PC-9 (cell line): ENCODE measurements around the gene ATF6. TPM values are rescaled to one million over a fixed set of nuclear protein-coding genes. Genes with fewer than 3 reads are reported as not detected.

ENCODE experiments used
- BruUV-seq: library from RNA; stranded (reverse); fragments of 400-500 nt; replicated peaks from 2 replicates; lab custom pipeline; 2021; lab: Mats Ljungman, UMichigan
- CTCF ChIA-PET: fragments of 300-600 bp; sonication (Branson Sonifier 250); formaldehyde crosslinking; loops from one replicate; lab custom pipeline; 2022; ENCODE audit warnings: antibody characterized with exemption; lab: Charles Lee
- POLR2A ChIA-PET: fragments of 300-600 bp; sonication (Branson Sonifier 250); formaldehyde crosslinking; loops from one replicate; lab custom pipeline; 2022; ENCODE audit warnings: antibody characterized with exemption; ENCODE audit not compliant: unreplicated experiment; lab: Charles Lee
- DNase-seq, 2 experiments: peaks; one replicate each; pipeline versions ENCODE4 v3.0.0 to v3.0.0-alpha.2; 2015 to 2022; ENCODE audit warnings: mixed read lengths in 1 of 2
- H2AFZ ChIP-seq: fragments of 200-600 bp; sonication (generic); 2 replicates; pipeline ENCODE4 v1.8.1; 2017; ENCODE audit warnings: antibody characterized with exemption
- H3F3A ChIP-seq: fragments of 200-600 bp; sonication (generic); 2 replicates; pipeline ENCODE4 v1.8.1; 2017; ENCODE audit warnings: antibody characterized with exemption, mild to moderate bottlenecking, low read depth; ENCODE audit not compliant: insufficient read depth
- H3K27ac ChIP-seq: fragments of 200-600 bp; sonication (generic); 2 replicates; pipeline ENCODE4 v1.6.1; 2016; ENCODE audit warnings: mixed run types
- H3K27me3 ChIP-seq: fragments of 200-600 bp; sonication (generic); 2 replicates; pipeline ENCODE4 v1.6.1; 2016; ENCODE audit warnings: low read depth, mixed run types; ENCODE audit not compliant: insufficient read depth
- H3K36me3 ChIP-seq: fragments of 200-600 bp; sonication (generic); 2 replicates; pipeline ENCODE4 v1.6.1; 2016; ENCODE audit warnings: low read depth, mixed run types
- H3K4me1 ChIP-seq: fragments of 200-600 bp; sonication (generic); replicated peaks from 2 replicates; pipeline ENCODE4 v1.6.1; 2016; ENCODE audit warnings: mixed run types; ENCODE audit not compliant: insufficient read depth
- H3K4me2 ChIP-seq: fragments of 200-600 bp; sonication (generic); 2 replicates; pipeline ENCODE4 v1.6.1; 2017; ENCODE audit warnings: mixed run types
- H3K4me3 ChIP-seq: fragments of 200-600 bp; sonication (generic); 2 replicates; pipeline ENCODE4 v1.6.1; 2016; ENCODE audit warnings: mixed run types
- H3K79me2 ChIP-seq: fragments of 200-600 bp; sonication (generic); 2 replicates; pipeline ENCODE4 v1.6.1; 2017; ENCODE audit warnings: low read depth, mixed run types
- H3K9me2 ChIP-seq: fragments of 200-600 bp; sonication (generic); 2 replicates; pipeline ENCODE4 v1.8.1; 2017; ENCODE audit warnings: mild to moderate bottlenecking; ENCODE audit not compliant: insufficient read depth
- H3K9me3 ChIP-seq: fragments of 200-600 bp; sonication (generic); 2 replicates; pipeline ENCODE4 v1.8.1; 2016; ENCODE audit warnings: low read depth; ENCODE audit not compliant: insufficient read depth
- H4K20me1 ChIP-seq: fragments of 200-600 bp; sonication (generic); 2 replicates; pipeline ENCODE4 v1.8.1; 2017; ENCODE audit not compliant: insufficient read depth
- CTCF ChIP-seq: fragments of 200-600 bp; sonication (generic); conservative IDR thresholded peaks from 2 replicates; pipeline ENCODE4 v1.6.1; 2017; ENCODE audit warnings: mixed run types, antibody characterized with exemption, mild to moderate bottlenecking, moderate library complexity
- EZH2 ChIP-seq: fragments of 200-600 bp; sonication (generic); IDR thresholded peaks from 2 replicates; pipeline ENCODE4 v1.8.0; 2017; ENCODE audit warnings: antibody characterized with exemption, low read depth
- intact Hi-C: fragments of 100-400 bp; cut with micrococcal nuclease; formaldehyde crosslinking; loops from one replicate; pipeline ENCODE4 v1.10.0; 2022; ENCODE audit not compliant: unreplicated experiment
- total RNA-seq: library from RNA; stranded (reverse); gene quantifications from 2 replicates; pipeline ENCODE4 v1.2.3, GENCODE V29; 2021

ATF6 gene
- total RNA-seq, 1 experiment from 2014 or later, result 19.5 TPM

DNA sequence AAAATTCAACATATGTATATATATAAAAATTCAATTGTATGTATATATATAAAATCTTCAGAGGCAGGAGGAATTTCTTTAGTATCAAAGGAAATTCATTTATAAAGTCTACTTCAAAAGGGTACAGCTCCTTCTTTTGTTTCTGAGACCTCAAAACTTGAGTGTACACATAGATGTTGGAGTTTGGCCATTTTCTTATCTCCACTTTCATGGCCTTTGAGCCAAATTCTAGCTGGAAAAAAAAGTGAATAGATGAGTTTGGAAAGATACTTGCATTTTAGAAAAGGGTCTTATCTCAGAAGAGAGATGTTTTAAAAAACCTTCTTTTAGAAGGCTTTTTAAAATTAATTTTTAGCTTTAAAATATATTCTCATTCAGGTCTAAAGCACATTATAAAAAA, 103.2 kb downstream of the ATF6 start:
- Histone ChIP-seq H3F3A (no peaks in the 10 kb centered on the region; the same call in 1 of the 2 replicates), H3K9me2 (no peaks in the 10 kb centered on the region), H3K36me3 (no peaks in the 10 kb centered on the region), H3K4me2 (no peak overlapping the region), H3K27me3 (no peaks in the 10 kb centered on the region), H3K27ac (no peak overlapping the region), H3K4me3 (no peak overlapping the region), H4K20me1 (no peaks in the 10 kb centered on the region), H3K4me1 (no peaks in the 10 kb centered on the region), H2AFZ (no peak overlapping the region), H3K9me3 (no peaks in the 10 kb centered on the region), H3K79me2 (no peaks in the 10 kb centered on the region)
- CTCF ChIA-PET, result no interaction called here
- POLR2A ChIA-PET, result no interaction called here
- intact Hi-C loops, result no loop called here
- no peak for DNase-seq
- BruUV-seq, result no TSS peak
- TF ChIP-seq CTCF, result no peak
- TF ChIP-seq EZH2, result no peak

DNA sequence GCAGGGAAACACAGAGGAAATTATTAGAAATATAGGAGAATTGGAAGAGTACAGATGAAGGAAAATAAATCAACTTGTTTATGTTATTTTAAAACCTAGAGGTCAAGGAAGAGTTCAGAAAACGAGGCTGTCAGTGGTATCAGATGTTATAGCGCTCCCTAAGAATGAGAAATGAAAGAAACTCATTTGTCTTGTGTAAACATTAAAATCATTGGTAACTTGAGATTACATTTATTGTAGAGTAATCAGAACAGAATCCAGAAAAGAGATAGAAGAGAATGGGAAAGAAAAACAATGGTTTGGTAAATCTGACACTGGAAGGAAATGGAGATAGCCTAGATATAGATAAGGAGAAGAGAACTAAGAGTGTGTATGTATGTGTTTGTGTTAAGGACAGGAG, 106.4 kb downstream of the ATF6 start:
- BruUV-seq, result no TSS peak
- TF ChIP-seq EZH2, result no peak

GRCh38 chr1:161879261-161879660, 113.1 kb downstream of the ATF6 start:
- no peak overlapping the region for H2AFZ ChIP-seq
- H3K9me2 ChIP-seq, result no peaks in the 10 kb centered on the region
- no peaks in the 10 kb centered on the region for H3K9me3 ChIP-seq
- H3K4me1 ChIP-seq, result no peaks in the 10 kb centered on the region
- intact Hi-C loops, result no loop called here
- H3K79me2 ChIP-seq, result no peaks in the 10 kb centered on the region
- no peak overlapping the region for H3K4me3 ChIP-seq
- DNase-seq, result no peak
- ChIA-PET CTCF (no interaction called here), POLR2A (no interaction called here)
- H3F3A ChIP-seq, result no peaks in the 10 kb centered on the region; the same call in 1 of the 2 replicates
- no peak overlapping the region for H3K27ac ChIP-seq
- TF ChIP-seq CTCF (no peak), EZH2 (no peak)
- H3K4me2 ChIP-seq, result no peak overlapping the region
- H3K36me3 ChIP-seq, result 0 out of 2 replicates have a peak, but pooled peaks cover 3% of the 10 kb centered on the region
- H4K20me1 ChIP-seq, result peaks cover 4% of the 10 kb centered on the region; the same call in 1 of the 2 replicates
- no TSS peak for BruUV-seq
- H3K27me3 ChIP-seq, result no peaks in the 10 kb centered on the region

More for the DNA sequence above, 106.4 kb downstream of the ATF6 start:
- Histone ChIP-seq H2AFZ (no peak overlapping the region), H3K4me3 (no peak overlapping the region), H3K9me2 (no peaks in the 10 kb centered on the region), H3K9me3 (no peaks in the 10 kb centered on the region), H3K4me1 (no peaks in the 10 kb centered on the region), H3K27ac (no peak overlapping the region), H3K79me2 (no peaks in the 10 kb centered on the region), H3K36me3 (no peaks in the 10 kb centered on the region), H3F3A (no peaks in the 10 kb centered on the region; the same call in 1 of the 2 replicates), H3K4me2 (no peak overlapping the region), H4K20me1 (no peaks in the 10 kb centered on the region), H3K27me3 (no peaks in the 10 kb centered on the region)
- intact Hi-C loops, result no loop called here
- no peak for DNase-seq
- ChIA-PET POLR2A (no interaction called here), CTCF (no interaction called here)

- ChIA-PET POLR2A (interaction anchor here (0.7 kb wide), 1 partner anchor 26 kb away, joined by 11 read pairs; no protein-coding TSS in a partner anchor), CTCF (no interaction called here)
- no peaks in the 10 kb centered on the region for H3K79me2 ChIP-seq
- intact Hi-C loops, result no loop called here
- no peak for DNase-seq
- H3K36me3 ChIP-seq, result peaks cover 7% of the 10 kb centered on the region; the same call in 1 of the 2 replicates
- no peaks in the 10 kb centered on the region for H3K4me1 ChIP-seq
- no peaks in the 10 kb centered on the region for H3K9me3 ChIP-seq
- BruUV-seq, result no TSS peak
- no peak overlapping the region for H3K27ac ChIP-seq
- H3K9me2 ChIP-seq, result no peaks in the 10 kb centered on the region
- H3F3A ChIP-seq, result peaks cover 4% of the 10 kb centered on the region; the same call in 1 of the 2 replicates
- no peak overlapping the region for H3K4me3 ChIP-seq
- TF ChIP-seq CTCF, result no peak
- H3K4me2 ChIP-seq, result no peak overlapping the region
- peaks cover 4% of the 10 kb centered on the region; the same call in 1 of the 2 replicates for H4K20me1 ChIP-seq
- no peak overlapping the region for H2AFZ ChIP-seq
- no peaks in the 10 kb centered on the region for H3K27me3 ChIP-seq
Measured at GRCh38 chr1:161884475-161884874, 118.4 kb downstream of the ATF6 start.
